SU-DHL-6 (cell line): Measurements from ENCODE around the gene ABCB11.

Experiments
- H2AFZ ChIP-seq: fragments of 200-600 bp; sonication (generic); 2 replicates; pipeline ENCODE4 v1.6.1; 2014; ENCODE audit warnings: low read depth, mild to moderate bottlenecking, moderate library complexity, mixed read lengths, antibody characterized with exemption, low read length; ENCODE audit not compliant: severe bottlenecking
- H3F3A ChIP-seq: fragments of 200-600 bp; shearing (Covaris generic); 2 replicates; pipeline ENCODE4 v1.6.0; 2016; ENCODE audit warnings: antibody characterized with exemption, mild to moderate bottlenecking; ENCODE audit not compliant: insufficient read depth
- H3K27ac ChIP-seq: fragments of 200-600 bp; sonication (generic); 2 replicates; pipeline ENCODE4 v1.5.1; 2016; ENCODE audit warnings: low read depth, mild to moderate bottlenecking, low read length, moderate library complexity, mixed read lengths
- H3K27me3 ChIP-seq: fragments of 200-600 bp; sonication (generic), shearing (Covaris generic); 2 replicates; pipeline ENCODE4 v1.6.0; 2014; ENCODE audit warnings: mild to moderate bottlenecking, low read length
- H3K36me3 ChIP-seq: fragments of 200-600 bp; sonication (generic); 2 replicates; pipeline ENCODE4 v1.6.1; 2014; ENCODE audit warnings: mild to moderate bottlenecking, low read length, mixed read lengths
- H3K4me2 ChIP-seq: fragments of 300-600, 200-600 bp; shearing (Covaris generic), sonication (generic); 2 replicates; pipeline ENCODE4 v1.6.0; 2014; ENCODE audit warnings: low read length, low read depth, mild to moderate bottlenecking; ENCODE audit not compliant: poor library complexity, severe bottlenecking
- H3K4me3 ChIP-seq: fragments of 200-600 bp; sonication (generic); 2 replicates; pipeline ENCODE4 v1.5.1; 2014; ENCODE audit warnings: antibody characterized with exemption, low read length, mild to moderate bottlenecking, mixed read lengths; ENCODE audit not compliant: insufficient read depth, poor library complexity, severe bottlenecking
- H3K79me2 ChIP-seq: fragments of 200-600 bp; sonication (generic); 2 replicates; pipeline ENCODE4 v1.6.1; 2014; ENCODE audit warnings: mild to moderate bottlenecking, low read length, moderate library complexity; ENCODE audit not compliant: insufficient read depth
- H3K9ac ChIP-seq: fragments of 200-600 bp; sonication (generic); 2 replicates; pipeline ENCODE4 v1.7.0; 2014; ENCODE audit warnings: mild to moderate bottlenecking, low read length
- H3K9me2 ChIP-seq: fragments of 200-600 bp; sonication (generic); replicated peaks from 2 replicates; pipeline ENCODE4 v1.6.1; 2014; ENCODE audit warnings: low read length; ENCODE audit not compliant: insufficient read depth
- H3K9me3 ChIP-seq: fragments of 200-600 bp; sonication (generic); 2 replicates; pipeline ENCODE4 v1.6.1; 2014; ENCODE audit warnings: low read length, mixed read lengths; ENCODE audit not compliant: insufficient read depth
- H4K20me1 ChIP-seq: fragments of 200-600 bp; sonication (generic); 2 replicates; pipeline ENCODE4 v1.6.1; 2014; ENCODE audit warnings: low read depth, mild to moderate bottlenecking, antibody characterized with exemption, low read length, moderate library complexity, mixed read lengths
- CTCF ChIP-seq: fragments of 200-600 bp; sonication (generic); IDR thresholded peaks from one replicate; pipeline ENCODE4 v1.5.1; 2017; ENCODE audit warnings: antibody characterized with exemption, mild to moderate bottlenecking, low read length, moderate library complexity; ENCODE audit not compliant: insufficient read depth, poor library complexity, severe bottlenecking
- EZH2phosphoT487 ChIP-seq: fragments of 200-600 bp; sonication (generic), shearing (Covaris generic); conservative IDR thresholded peaks from 2 replicates; pipeline ENCODE4 v1.6.1; 2018; ENCODE audit warnings: mild to moderate bottlenecking, antibody characterized with exemption, low read length, moderate library complexity, mixed read lengths

ABCB11 gene

GRCh38 chr2:169007356-169007755 is 23.8 kb downstream of the ABCB11 start:
- Histone ChIP-seq H4K20me1 (no peaks in the 10 kb centered on the region), H3K9me3 (no peaks in the 10 kb centered on the region), H3K27ac (no peak overlapping the region), H3K79me2 (no peaks in the 10 kb centered on the region), H3K27me3 (no peaks in the 10 kb centered on the region), H3K4me2 (no peak overlapping the region), H3K36me3 (no peaks in the 10 kb centered on the region), H3K9me2 (no peaks in the 10 kb centered on the region), H3K9ac (no peak overlapping the region), H3F3A (no peaks in the 10 kb centered on the region), H2AFZ (no peak overlapping the region), H3K4me3 (no peak overlapping the region)
- TF ChIP-seq EZH2phosphoT487 (no peak), CTCF (no peak)

GRCh38 chr2:169006665-169007064 is 24.5 kb downstream of the ABCB11 start:
- no peak for TF ChIP-seq EZH2phosphoT487
- TF ChIP-seq CTCF = no peak
- no peaks in the 10 kb centered on the region for H3F3A ChIP-seq

GRCh38 chr2:169005994-169006393 is 25.1 kb downstream of the ABCB11 start:
- no peaks in the 10 kb centered on the region for H3K9me2 ChIP-seq
- H2AFZ ChIP-seq = no peak overlapping the region
- no peaks in the 10 kb centered on the region for H3K27me3 ChIP-seq
- H4K20me1 ChIP-seq = no peaks in the 10 kb centered on the region
- H3K9ac ChIP-seq = no peak overlapping the region
- no peaks in the 10 kb centered on the region for H3F3A ChIP-seq
- TF ChIP-seq EZH2phosphoT487 (no peak), CTCF (no peak)
- H3K36me3 ChIP-seq = no peaks in the 10 kb centered on the region
- no peaks in the 10 kb centered on the region for H3K79me2 ChIP-seq
- H3K4me2 ChIP-seq = no peak overlapping the region
- H3K4me3 ChIP-seq = no peak overlapping the region
- H3K9me3 ChIP-seq = no peaks in the 10 kb centered on the region
- no peak overlapping the region for H3K27ac ChIP-seq

More at GRCh38 chr2:169006665-169007064, 24.5 kb downstream of the ABCB11 start:
- no peak overlapping the region for H3K4me3 ChIP-seq
- no peaks in the 10 kb centered on the region for H3K9me2 ChIP-seq
- no peaks in the 10 kb centered on the region for H3K79me2 ChIP-seq
- no peaks in the 10 kb centered on the region for H3K27me3 ChIP-seq
- H2AFZ ChIP-seq = no peak overlapping the region
- no peak overlapping the region for H3K9ac ChIP-seq
- no peaks in the 10 kb centered on the region for H3K9me3 ChIP-seq
- H3K4me2 ChIP-seq = no peak overlapping the region
- H3K36me3 ChIP-seq = no peaks in the 10 kb centered on the region
- H3K27ac ChIP-seq = no peak overlapping the region
- H4K20me1 ChIP-seq = no peaks in the 10 kb centered on the region
